ENCODE data around the gene DOK5.

GRCh38 chr20:54623991-54624569 is 148.7 kb downstream of the DOK5 start:
- TF ChIP-seq, protein P1, sequence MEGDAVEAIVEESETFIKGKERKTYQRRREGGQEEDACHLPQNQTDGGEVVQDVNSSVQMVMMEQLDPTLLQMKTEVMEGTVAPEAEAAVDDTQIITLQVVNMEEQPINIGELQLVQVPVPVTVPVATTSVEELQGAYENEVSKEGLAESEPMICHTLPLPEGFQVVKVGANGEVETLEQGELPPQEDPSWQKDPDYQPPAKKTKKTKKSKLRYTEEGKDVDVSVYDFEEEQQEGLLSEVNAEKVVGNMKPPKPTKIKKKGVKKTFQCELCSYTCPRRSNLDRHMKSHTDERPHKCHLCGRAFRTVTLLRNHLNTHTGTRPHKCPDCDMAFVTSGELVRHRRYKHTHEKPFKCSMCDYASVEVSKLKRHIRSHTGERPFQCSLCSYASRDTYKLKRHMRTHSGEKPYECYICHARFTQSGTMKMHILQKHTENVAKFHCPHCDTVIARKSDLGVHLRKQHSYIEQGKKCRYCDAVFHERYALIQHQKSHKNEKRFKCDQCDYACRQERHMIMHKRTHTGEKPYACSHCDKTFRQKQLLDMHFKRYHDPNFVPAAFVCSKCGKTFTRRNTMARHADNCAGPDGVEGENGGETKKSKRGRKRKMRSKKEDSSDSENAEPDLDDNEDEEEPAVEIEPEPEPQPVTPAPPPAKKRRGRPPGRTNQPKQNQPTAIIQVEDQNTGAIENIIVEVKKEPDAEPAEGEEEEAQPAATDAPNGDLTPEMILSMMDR (conservative IDR thresholded peaks at IDR 0.05; ENCODE audit: low read length) = no peak
- TF ChIP-seq EZH2phosphoT487 (IDR thresholded peaks at IDR 0.05; ENCODE audit: borderline replicate concordance) = no peak

All from Loucy (cell line).